Myocyte (in vitro differentiated cells): Measurements from ENCODE around the gene LARP4B. TPM values are rescaled to one million over a fixed set of nuclear protein-coding genes. Genes with fewer than 3 reads are reported as not detected.

Experiments
- DNase-seq: peaks from one replicate; pipeline ENCODE4 v3.0.0-alpha.2; 2012; ENCODE audit warnings: low read depth
- total RNA-seq: library from RNA; depleted of rRNA; stranded (reverse); fragments of >200 nt; gene quantifications from 2 replicates; pipeline ENCODE4 v1.2.3, GENCODE V29; 2014

The LARP4B gene
- total RNA-seq, 1 donor from 2014 or later: 28.0 TPM

GRCh38 chr10:926075-926698 is 5.3 kb downstream of the LARP4B start:
- DNase-seq: no peak

DNA sequence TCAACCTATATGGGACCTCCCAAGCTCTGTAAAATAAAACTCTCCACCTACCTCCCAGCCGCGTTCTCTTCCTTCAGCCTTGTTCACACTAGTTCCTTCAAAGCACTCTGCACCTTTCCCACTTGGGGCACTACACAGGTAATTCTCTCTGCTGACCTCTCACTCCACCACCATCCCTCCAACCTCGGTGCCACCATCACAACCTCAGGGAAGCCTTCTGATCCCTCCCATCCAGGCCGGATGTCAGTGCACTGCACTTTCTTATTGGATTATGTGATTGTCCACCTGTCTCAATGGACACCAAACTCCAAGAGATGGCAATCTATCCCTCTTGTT is 7.0 kb downstream of the LARP4B start:
- no peak for DNase-seq

GRCh38 chr10:923844-924523 is 7.5 kb downstream of the LARP4B start:
- DNase-seq: no peak

DNA sequence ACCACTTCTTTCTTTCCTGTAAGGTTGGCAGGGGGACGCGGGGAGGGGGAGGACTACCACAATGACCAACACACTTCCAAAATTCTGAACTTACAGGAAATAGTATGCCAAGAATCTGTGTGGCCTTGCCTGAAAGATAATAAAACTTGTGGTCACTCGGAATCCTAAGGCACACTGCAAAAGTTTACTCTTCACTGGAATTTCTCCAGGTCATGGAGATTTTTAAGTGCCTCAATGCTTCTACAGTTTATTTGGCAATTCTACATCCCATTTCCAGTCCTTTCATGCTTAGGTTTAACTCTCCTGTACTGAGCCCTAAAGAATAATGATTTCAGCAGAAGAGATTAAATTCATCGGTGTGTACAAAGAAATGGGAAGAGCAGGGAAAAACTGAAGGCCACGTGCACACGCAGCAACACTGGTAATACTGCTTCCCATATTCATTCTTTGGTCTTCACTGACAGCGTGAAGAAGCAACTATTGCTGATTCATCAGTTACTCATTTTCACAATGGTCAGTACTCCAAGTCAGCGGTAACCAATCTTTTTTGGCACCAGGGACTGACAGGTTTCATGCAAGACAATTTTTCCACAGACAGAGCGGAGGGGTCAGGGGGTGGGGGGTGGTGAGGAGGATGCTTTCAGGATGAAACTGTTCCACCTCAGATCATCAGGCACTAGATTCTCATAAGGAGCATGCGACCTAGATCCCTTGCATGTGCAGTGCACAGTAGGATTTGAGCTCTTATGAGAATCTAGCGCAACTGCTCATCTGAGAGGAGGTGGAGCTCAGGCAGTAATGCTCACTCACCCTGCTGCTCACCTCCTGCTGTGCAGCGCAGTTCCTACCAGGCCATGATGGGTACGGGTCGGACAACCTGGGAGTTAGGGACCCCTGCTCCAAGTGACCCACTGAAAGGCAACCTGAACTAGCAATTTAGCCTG is 9.8 kb downstream of the LARP4B start:
- peak; percentile 64 for DNase-seq

GRCh38 chr10:920450-920849 is 11.1 kb downstream of the LARP4B start:
- no peak for DNase-seq

GRCh38 chr10:919481-919880 is 12.0 kb downstream of the LARP4B start:
- no peak for DNase-seq

- no peak for DNase-seq
These were observed 13.5 kb downstream of the LARP4B start for GRCh38 chr10:917999-918398.

GRCh38 chr10:917416-917720 is 14.1 kb downstream of the LARP4B start:
- no peak for DNase-seq

GRCh38 chr10:916716-917415 is 14.6 kb downstream of the LARP4B start:
- DNase-seq: no peak

DNA sequence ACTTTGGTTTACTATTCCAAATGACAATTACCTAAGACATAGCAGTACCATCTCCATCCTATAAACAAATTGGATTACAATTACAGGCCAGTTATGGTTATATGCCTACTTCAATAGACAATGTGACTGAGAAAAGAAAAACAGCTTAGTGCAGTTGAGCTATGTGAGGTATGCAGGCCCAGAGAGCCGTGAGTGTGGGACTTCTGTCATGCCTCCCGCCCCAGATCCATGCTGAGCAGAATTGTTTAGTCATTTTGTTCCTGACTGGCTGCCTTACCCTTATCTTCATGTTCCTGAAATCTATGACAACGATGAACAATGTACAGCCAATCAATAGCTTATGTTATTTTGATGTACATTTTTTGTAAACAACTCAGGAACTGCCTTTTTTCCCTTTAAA is 21.7 kb downstream of the LARP4B start:
- peak; percentile 40 for DNase-seq

DNA sequence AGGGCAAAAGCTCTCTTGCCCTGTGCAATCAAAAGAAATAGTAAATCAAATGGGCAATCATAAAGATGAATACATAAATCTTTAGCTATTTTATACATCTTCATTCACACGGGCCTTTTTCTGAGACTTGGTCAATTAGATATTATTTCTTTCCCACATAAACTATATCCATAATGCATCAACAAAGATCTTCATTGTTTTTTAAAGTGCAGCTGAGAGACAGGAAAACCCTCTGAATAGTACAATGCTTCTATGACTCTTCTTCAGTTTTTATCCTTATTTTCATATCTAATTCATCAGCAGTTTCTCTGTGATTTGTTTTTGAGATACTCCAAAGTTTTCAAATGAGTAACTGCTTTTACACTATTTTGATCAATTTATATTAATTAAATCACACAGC is 25.5 kb downstream of the LARP4B start:
- DNase-seq: no peak

GRCh38 chr10:905503-905902 is 26.0 kb downstream of the LARP4B start:
- DNase-seq: no peak

- no peak for DNase-seq
These were observed 27.1 kb downstream of the LARP4B start for GRCh38 chr10:904403-904802.

GRCh38 chr10:898141-898540 is 33.4 kb downstream of the LARP4B start:
- no peak for DNase-seq

GRCh38 chr10:896982-897381 is 34.5 kb downstream of the LARP4B start:
- DNase-seq: no peak

DNA sequence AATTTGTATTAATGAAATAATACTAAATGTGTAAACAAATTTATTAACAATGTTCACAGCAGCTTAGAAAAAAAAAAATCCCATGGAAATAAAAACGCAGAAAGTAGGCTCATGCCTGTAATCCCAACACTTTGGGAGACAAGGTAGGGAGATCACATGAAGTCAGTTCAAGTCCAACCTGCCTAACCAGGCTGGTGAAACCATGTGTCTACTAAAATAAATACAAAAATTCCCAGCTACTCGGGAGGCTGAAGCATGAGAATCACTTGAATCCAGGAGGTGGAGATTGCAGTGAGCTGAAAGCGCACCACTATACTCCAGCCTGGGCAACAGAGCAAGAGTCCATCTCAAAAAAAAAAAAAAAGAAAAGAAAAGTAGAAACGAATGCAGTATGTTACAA is 36.2 kb downstream of the LARP4B start:
- no peak for DNase-seq

GRCh38 chr10:878895-879294 is 52.6 kb downstream of the LARP4B start:
- DNase-seq: no peak

- no peak for DNase-seq
These were observed 53.2 kb downstream of the LARP4B start for GRCh38 chr10:878333-878759.

DNA sequence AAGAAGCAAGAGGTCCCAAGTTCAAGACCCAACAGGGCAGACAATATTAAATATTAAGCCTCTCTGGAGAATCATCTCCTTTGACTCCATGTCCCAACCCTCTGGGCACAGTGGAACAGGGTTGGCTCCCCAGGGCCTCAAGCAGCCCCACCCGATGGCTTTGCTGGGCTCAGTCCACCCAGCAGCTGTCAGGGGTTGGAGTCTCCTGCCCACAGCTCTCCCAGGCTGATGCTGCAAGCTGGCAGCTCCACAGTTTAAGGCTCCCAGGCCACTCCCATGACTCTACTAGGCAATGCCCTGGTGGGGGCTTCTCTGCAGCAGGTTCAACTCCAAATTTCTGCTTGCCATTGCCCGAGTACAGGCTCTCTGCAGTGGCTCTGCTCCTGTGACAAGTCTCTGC is 55.1 kb downstream of the LARP4B start:
- peak; percentile 90 for DNase-seq

DNA sequence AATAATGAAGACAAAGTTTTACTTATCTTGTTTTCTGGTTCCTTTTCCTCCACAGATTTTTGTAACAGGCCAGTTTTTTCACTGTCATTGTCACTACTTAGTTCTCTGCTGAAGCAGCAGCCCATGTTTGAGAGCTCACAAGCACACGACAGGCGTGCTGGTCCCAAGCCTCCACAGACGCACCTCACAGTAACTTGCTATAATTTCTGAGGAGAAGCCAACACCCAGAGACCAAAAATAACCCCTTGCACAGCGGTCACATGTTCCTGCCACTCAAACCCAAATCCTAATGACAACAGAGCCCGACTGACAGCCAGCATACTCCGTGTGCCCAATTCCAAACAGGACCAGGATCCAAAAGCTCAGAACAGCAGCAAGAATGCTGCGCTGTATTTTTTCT is 58.5 kb downstream of the LARP4B start:
- peak; percentile 88 for DNase-seq

DNA sequence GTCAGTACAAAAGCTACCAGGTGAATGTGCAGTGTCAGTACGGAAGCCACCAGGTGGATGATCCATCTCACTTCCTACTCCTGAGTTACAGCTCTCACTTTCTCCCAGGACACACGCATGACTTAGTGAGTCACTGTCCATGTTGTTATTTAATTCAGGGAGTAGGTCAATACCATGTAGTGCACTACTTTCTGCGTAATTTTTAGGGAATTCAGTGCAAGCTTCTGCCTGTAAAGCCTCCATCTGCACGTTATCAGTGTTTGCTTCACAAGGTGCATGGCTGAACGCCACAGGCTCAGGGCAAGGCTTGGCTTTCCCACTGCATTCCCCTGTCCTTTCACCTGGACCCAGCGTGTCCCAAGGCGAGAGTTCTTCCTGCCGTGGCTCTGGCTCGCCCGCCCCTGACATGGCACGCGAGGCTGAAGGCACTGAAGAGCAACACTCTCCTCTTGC is 59.5 kb downstream of the LARP4B start:
- no peak for DNase-seq
